Right lobe of liver (tissue), 6 donors: ENCODE results near the gene KCNQ5. TPM values are rescaled to one million over a fixed set of nuclear protein-coding genes. Genes with fewer than 3 reads are reported as not detected.

Experiments
- ATAC-seq, 4 donors: fragments of 200-7000 bp; cut with Tn5 transposase; one replicate each; pipeline ENCODE4 v1.9.1; 2020; ENCODE audit warnings: mild to moderate bottlenecking in 4 of 4, moderate library complexity in 4 of 4
- DNase-seq, 3 donors: peaks; one replicate each; pipeline ENCODE4 v3.0.0-alpha.2; 2020
- H3K27ac ChIP-seq, 3 donors: fragments of 200-600 bp; one replicate each; pipeline ENCODE4 v1.8.0; 2022
- H3K27me3 ChIP-seq, 2 donors: fragments of 200-600 bp; one replicate each; pipeline ENCODE4 v1.8.0; 2022
- H3K36me3 ChIP-seq, 4 donors: fragments of 200-600 bp; sonication (generic) in 1 of 4; one replicate each; pipeline versions ENCODE4 v1.5.1 to v1.8.0; 2017 to 2022; ENCODE audit warnings: control low read depth in 1 of 4
- H3K4me1 ChIP-seq, 4 donors: fragments of 200-600 bp; sonication (generic) in 1 of 4; one replicate each; pipeline versions ENCODE4 v1.5.1 to v1.8.0; 2017 to 2022; ENCODE audit warnings: control low read depth in 1 of 4
- H3K4me3 ChIP-seq, 3 donors: fragments of 200-600 bp; one replicate each; pipeline ENCODE4 v1.8.0; 2022
- H3K9me3 ChIP-seq, 4 donors: fragments of 200-600 bp; sonication (generic) in 1 of 4; one replicate each; pipeline versions ENCODE4 v1.5.1 to v1.8.0; 2017 to 2022; ENCODE audit warnings: control low read depth in 1 of 4
- CTCF ChIP-seq, 4 donors: fragments of 200-600 bp in 3 of 4; fragments of 450-650 bp in 1 of 4; IDR thresholded peaks; one replicate each; pipeline versions ENCODE4 v1.5.1 to v1.8.0; 2016 to 2022; ENCODE audit warnings: antibody characterized with exemption in 4 of 4, mild to moderate bottlenecking in 2 of 4
- POLR2A ChIP-seq: fragments of 450-650 bp; IDR thresholded peaks from one replicate; pipeline ENCODE4 v1.6.1; 2017; ENCODE audit warnings: antibody characterized with exemption, mild to moderate bottlenecking
- WGBS: methylation state at CpG from one replicate; pipeline ENCODE4 v1.1.6; 2018; ENCODE audit warnings: low coverage, low lambda C conversion rate; ENCODE audit not compliant: insufficient coverage; ENCODE audit errors: missing lambda C conversion rate; 5-methylcytosine and 5-hydroxymethylcytosine counted together
- intact Hi-C, 2 donors: fragments of 100-400 bp; cut with DNase I; formaldehyde crosslinking; loops; one replicate each; pipeline versions ENCODE4 v1.11.2 to v1.14.1; 2022
- total RNA-seq, 6 experiments: library from RNA; depleted of rRNA in 2 of 6; stranded (reverse); fragments of >200 nt in 2 of 6; fragmentation: NEBNext Ultra II Directional in 3 of 6; extraction: Animal tissue kit (Norgen Biotek cat#: 25700) in 3 of 6; gene quantifications; one replicate each; pipeline versions ENCODE4 v1.1.0 to v1.2.4, GENCODE V29; 2016 to 2023
- donor health status: DM: no; HTN: yes; CAD: no.
- donor health status: DM: no; HTN: no; CAD: no.
- donor health status: DM: no; HTN: no; CAD: no.
- donor health status: DM: no; HTN: yes; CAD: no.
- donor health status: DM: no; HTN: yes; CAD: no.

KCNQ5 gene
- total RNA-seq, 6 experiments from 2014 or later: 0.04 to 0.11 TPM; not detected in 4

GRCh38 chr6:73003302-73003701 is 381.4 kb downstream of the KCNQ5 start:
- H3K9me3 ChIP-seq: no peaks in the 10 kb centered on the region
- no peak for ATAC-seq
- intact Hi-C loops: no loop called here
- no peaks in the 10 kb centered on the region for H3K36me3 ChIP-seq
- H3K4me3 ChIP-seq: no peak overlapping the region
- TF ChIP-seq POLR2A: no peak
- no peak for TF ChIP-seq CTCF (IDR thresholded peaks at IDR 0.05)
- WGBS: 32% methylated on average over 3 of the region's 3 CpGs
- H3K27ac ChIP-seq: no peak overlapping the region
- H3K27me3 ChIP-seq: no peaks in the 10 kb centered on the region
- no peaks in the 10 kb centered on the region for H3K4me1 ChIP-seq
- no peak for DNase-seq

GRCh38 chr6:73004231-73004630 is 382.4 kb downstream of the KCNQ5 start:
- no peak for ATAC-seq
- intact Hi-C loops: no loop called here
- Histone ChIP-seq H3K36me3 (no peaks in the 10 kb centered on the region), H3K27ac (no peak overlapping the region), H3K4me1 (no peaks in the 10 kb centered on the region), H3K27me3 (no peaks in the 10 kb centered on the region), H3K9me3 (no peaks in the 10 kb centered on the region), H3K4me3 (no peak overlapping the region)
- TF ChIP-seq POLR2A (no peak), CTCF (IDR thresholded peaks at IDR 0.05) (no peak)
- DNase-seq: no peak

- no peaks in the 10 kb centered on the region for H3K27me3 ChIP-seq
- H3K4me3 ChIP-seq: no peak overlapping the region
- ATAC-seq: no peak
- no peaks in the 10 kb centered on the region for H3K9me3 ChIP-seq
- TF ChIP-seq CTCF (IDR thresholded peaks at IDR 0.05) (no peak), POLR2A (no peak)
- H3K4me1 ChIP-seq: no peaks in the 10 kb centered on the region
- DNase-seq: no peak
- 54% methylated on average over 2 of the region's 2 CpGs for WGBS
- intact Hi-C loops: no loop called here
- no peak overlapping the region for H3K27ac ChIP-seq
- no peaks in the 10 kb centered on the region for H3K36me3 ChIP-seq
These were observed 383.0 kb downstream of the KCNQ5 start for GRCh38 chr6:73004861-73005260.

GRCh38 chr6:73006146-73006545 is 384.3 kb downstream of the KCNQ5 start:
- intact Hi-C loops: no loop called here
- ATAC-seq (no peak), DNase-seq (no peak)
- Histone ChIP-seq H3K9me3 (no peaks in the 10 kb centered on the region), H3K4me3 (no peak overlapping the region), H3K27ac (no peak overlapping the region), H3K4me1 (no peaks in the 10 kb centered on the region), H3K27me3 (no peaks in the 10 kb centered on the region), H3K36me3 (no peaks in the 10 kb centered on the region)
- 34% methylated on average over 2 of the region's 2 CpGs for WGBS
- no peak for TF ChIP-seq POLR2A
- no peak for TF ChIP-seq CTCF (IDR thresholded peaks at IDR 0.05)

GRCh38 chr6:73011945-73012344 is 390.1 kb downstream of the KCNQ5 start:
- Histone ChIP-seq H3K4me3 (no peak overlapping the region), H3K9me3 (no peaks in the 10 kb centered on the region), H3K4me1 (no peaks in the 10 kb centered on the region), H3K27ac (no peak overlapping the region), H3K27me3 (no peaks in the 10 kb centered on the region), H3K36me3 (no peaks in the 10 kb centered on the region)
- ATAC-seq: no peak
- no peak for DNase-seq
- no peak for TF ChIP-seq CTCF (IDR thresholded peaks at IDR 0.05)
- TF ChIP-seq POLR2A: no peak
- 48% methylated on average over 3 of the region's 3 CpGs for WGBS
- intact Hi-C loops: no loop called here
